Upper lobe of left lung (tissue), 4 donors: ENCODE results near the gene GSTM4.
"Not testable (repeated sequence)": the region's sequence is repeated elsewhere in the genome, so short reads cannot be mapped to it uniquely, and the experiment has no call there.

ENCODE experiments used
- CTCF ChIP-seq, 6 experiments: fragments of 450-650 bp in 4 of 6; fragments of 200-600 bp in 2 of 6; sonication (generic) in 2 of 6; IDR thresholded peaks; one replicate each; pipeline ENCODE4 v1.5.1; 2016 to 2019; ENCODE audit warnings: antibody characterized with exemption in 6 of 6
- EP300 ChIP-seq, 4 donors: sonication (generic); formaldehyde crosslinking; IDR thresholded peaks; one replicate each; pipeline ENCODE4 v1.5.1; 2017; ENCODE audit warnings: antibody characterized with exemption in 4 of 4, control low read depth in 2 of 4
- POLR2A ChIP-seq, 4 donors: fragments of 450-650 bp; IDR thresholded peaks; one replicate each; pipeline ENCODE4 v1.5.1; 2016 to 2017; ENCODE audit warnings: antibody characterized with exemption in 4 of 4, mild to moderate bottlenecking in 2 of 4
- POLR2AphosphoS5 ChIP-seq, 2 donors: sonication (generic); formaldehyde crosslinking; IDR thresholded peaks; one replicate each; pipeline ENCODE4 v1.5.1; 2017; ENCODE audit warnings: antibody characterized with exemption in 2 of 2

- TF ChIP-seq POLR2A, CTCF, EP300, POLR2AphosphoS5 (IDR thresholded peaks at IDR 0.05): not testable (repeated sequence)
These were observed 30.0 kb downstream of the GSTM4 start for GRCh38 chr1:109685890-109686289.
